ENCODE data around the gene TAX1BP3.

The TAX1BP3 gene

GRCh38 chr17:3657874-3658783, 10.2 kb downstream of the TAX1BP3 start:
- DNase-seq: no peak

GRCh38 chr17:3657588-3657869, 10.8 kb downstream of the TAX1BP3 start:
- DNase-seq: no peak

- DNase-seq: no peak
These were observed 11.4 kb downstream of the TAX1BP3 start for GRCh38 chr17:3656755-3657587.

GRCh38 chr17:3656353-3656752, 12.0 kb downstream of the TAX1BP3 start:
- no peak for DNase-seq

GRCh38 chr17:3655766-3656165, 12.6 kb downstream of the TAX1BP3 start:
- DNase-seq: no peak

- peak; percentile 64 for DNase-seq
These were observed 20.4 kb downstream of the TAX1BP3 start for GRCh38 chr17:3647769-3648555.

GRCh38 chr17:3647251-3647650, 21.1 kb downstream of the TAX1BP3 start:
- no peak for DNase-seq

- DNase-seq: no peak
These were observed 23.1 kb downstream of the TAX1BP3 start for GRCh38 chr17:3645310-3645709.

GRCh38 chr17:3643889-3644349, 24.5 kb downstream of the TAX1BP3 start:
- DNase-seq: no peak

- no peak for DNase-seq
These were observed 26.5 kb downstream of the TAX1BP3 start for GRCh38 chr17:3641717-3642486.

GRCh38 chr17:3641014-3641413, 27.4 kb downstream of the TAX1BP3 start:
- DNase-seq: no peak

GRCh38 chr17:3639981-3640596, 28.3 kb downstream of the TAX1BP3 start:
- peak; percentile 28 for DNase-seq

- DNase-seq: no peak
These were observed 31.4 kb downstream of the TAX1BP3 start for GRCh38 chr17:3636908-3637373.

GRCh38 chr17:3636154-3636907, 32.0 kb downstream of the TAX1BP3 start, which contains the start of the genes CTNS and SHPK:
CTNS (plus strand) TSS chr17:3636760; CDS start chr17:3640207, 3,447 bp downstream.
SHPK (minus strand) TSS chr17:3636250; CDS start chr17:3636219, 31 bp downstream.
- peak; percentile 96 for DNase-seq

- DNase-seq: no peak
These were observed 32.8 kb downstream of the TAX1BP3 start for GRCh38 chr17:3635474-3636153.

- DNase-seq: no peak
These were observed 36.1 kb downstream of the TAX1BP3 start for GRCh38 chr17:3632287-3632686.

- no peak for DNase-seq
These were observed 37.6 kb downstream of the TAX1BP3 start for GRCh38 chr17:3630781-3631180.

GRCh38 chr17:3627769-3628167, 40.6 kb downstream of the TAX1BP3 start:
- no peak for DNase-seq

- no peak for DNase-seq
These were observed 41.3 kb downstream of the TAX1BP3 start for GRCh38 chr17:3626831-3627768.

Data from fibroblast of skin of abdomen (primary cell).